DLD1 (cell line): ENCODE data around the gene NMNAT2.
"Not testable (repeated sequence)": the region's sequence is repeated elsewhere in the genome, so short reads cannot be mapped to it uniquely, and the experiment has no call there.

Source experiments
- in situ Hi-C: cut with HindIII; loops from 2 replicates; pipeline ENCODE4 v1.10.0; 2017; ENCODE audit warnings: low sequenced_read_pairs

NMNAT2 gene

DNA sequence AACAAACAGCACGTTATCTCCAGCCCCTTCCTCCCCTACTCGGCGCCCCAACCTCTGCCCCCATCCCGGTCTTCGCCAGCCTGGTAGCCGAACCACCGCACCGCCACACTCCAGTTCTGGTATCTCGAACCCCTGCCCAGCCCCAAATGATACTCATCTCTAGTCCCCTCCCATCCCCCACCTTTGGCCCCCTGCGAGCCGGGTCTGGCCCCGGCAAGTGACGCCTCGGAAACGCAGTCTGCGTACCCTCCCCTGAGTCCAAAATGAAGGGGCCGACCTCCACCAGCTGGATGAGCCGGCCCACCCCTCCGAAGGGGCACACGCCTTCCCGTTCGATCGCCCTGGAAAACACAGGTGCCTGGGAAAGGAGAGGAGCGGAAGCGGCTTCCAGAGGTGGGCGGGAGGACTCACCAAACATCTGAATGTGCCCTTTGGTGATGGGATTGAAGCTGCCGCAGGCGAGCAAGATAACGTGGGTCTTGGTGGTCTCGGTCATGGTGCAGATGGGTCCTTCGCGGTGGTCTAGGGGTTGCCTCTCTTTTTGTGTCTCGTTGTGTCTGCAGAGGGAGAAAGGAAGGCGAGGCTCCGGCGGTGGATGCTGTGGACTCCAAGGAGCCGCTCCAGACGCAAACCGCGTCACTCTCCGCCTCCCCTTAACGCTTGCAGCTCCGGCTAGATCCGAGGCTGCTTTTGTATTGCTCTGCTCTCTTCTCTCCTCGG is at the start of gene NMNAT2:
Gene NMNAT2, minus strand, starts transcription at position 609 of the 720 bp plus-strand sequence. Its CDS starts 113 bp downstream, at position 496.
- in situ Hi-C loops: no loop called here

DNA sequence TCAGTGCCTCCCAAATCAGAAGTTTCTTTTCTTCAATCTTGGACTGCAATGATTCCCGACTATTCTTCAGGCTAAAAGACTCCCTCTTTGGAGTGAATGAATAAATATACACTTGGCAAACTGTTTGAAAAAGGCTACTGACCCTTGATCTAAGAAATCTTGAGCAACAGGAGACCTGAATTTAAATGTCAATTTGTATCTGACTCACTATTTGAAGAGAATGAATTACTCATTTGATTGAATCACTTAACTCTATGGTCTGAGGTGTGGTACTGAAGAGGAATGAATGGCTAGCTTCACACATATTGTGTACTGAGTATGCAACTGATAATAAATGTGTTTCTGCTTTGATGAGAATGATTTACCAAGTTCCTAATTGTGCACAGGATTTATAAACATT is 49.5 kb upstream of the NMNAT2 start:
- in situ Hi-C loops: no loop called here

DNA sequence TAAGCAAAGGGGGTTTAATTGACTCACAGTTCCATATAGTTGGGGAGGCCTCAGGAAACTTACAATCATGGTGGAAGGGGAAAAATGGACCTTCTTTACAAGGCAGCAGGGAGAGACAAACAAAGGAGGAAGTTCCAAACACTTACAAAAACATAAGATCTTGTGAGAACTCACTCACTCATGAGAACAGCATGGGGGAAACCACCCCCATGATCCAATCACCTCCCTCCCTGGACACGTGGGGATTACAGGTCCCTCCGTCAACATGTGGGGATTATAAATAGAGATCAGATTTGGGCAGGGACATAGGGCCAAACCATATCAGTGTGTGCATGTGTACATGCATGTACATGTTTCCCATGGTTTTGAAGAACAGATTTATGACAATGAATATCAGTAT is 48.6 kb upstream of the NMNAT2 start:
- in situ Hi-C loops: no loop called here

DNA sequence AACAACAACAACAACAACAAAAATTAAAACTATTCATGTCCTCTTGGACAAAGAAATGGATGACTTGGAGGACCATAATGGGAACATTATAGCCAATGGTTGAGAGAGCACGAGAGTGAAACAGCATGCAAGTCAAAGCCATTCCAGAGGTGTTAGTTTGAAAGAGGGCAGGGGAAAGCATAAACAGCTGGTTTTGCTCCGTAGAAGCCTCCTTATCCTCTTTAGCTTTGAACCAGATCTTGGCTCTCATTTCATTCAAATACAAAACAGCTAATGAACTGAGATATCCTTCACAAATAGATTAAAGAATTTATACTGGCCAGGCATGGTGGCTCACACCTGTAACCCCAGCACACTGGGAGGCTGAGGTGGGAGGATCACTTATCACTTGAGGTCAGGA is 45.4 kb upstream of the NMNAT2 start:
- in situ Hi-C loops: no loop called here

DNA sequence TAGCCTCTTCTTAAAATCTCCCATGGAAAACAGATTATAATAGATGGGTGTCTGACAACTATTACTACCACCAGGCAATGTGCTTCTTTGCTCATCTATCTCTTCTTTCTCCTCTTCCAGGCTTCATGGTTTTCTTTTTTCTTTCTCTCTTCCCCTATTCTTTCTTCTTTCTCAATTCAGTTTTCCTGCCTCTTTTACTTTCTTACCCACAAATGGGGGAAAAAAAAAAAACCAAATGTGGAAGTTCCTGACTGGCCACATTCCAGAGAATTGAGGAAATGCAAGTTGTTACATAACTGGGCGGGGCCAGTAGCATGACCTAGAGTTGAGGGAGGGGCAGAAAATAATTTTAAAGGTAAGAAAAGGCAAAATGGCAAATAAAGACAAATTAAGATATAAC is 43.2 kb upstream of the NMNAT2 start:
- in situ Hi-C loops: no loop called here

DNA sequence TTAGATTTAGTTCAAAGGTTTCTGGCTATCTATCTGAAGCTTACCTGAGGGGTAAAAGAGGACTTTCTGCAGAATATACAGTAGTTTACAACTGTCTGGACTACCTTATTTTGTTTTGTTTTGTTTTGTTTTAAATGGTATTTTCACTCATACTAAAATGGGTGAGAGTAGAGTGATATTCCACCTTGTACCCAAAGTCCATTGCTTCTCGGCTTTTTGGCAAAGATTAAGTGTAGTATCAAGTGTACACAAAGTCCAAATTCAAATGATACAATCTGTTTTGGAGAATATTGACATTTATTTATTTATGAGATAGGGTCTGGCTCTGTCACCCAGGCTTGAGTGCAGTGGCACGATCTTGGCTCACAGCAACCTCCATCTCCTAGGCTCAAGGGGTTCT is 42.4 kb upstream of the NMNAT2 start:
- in situ Hi-C loops: no loop called here

DNA sequence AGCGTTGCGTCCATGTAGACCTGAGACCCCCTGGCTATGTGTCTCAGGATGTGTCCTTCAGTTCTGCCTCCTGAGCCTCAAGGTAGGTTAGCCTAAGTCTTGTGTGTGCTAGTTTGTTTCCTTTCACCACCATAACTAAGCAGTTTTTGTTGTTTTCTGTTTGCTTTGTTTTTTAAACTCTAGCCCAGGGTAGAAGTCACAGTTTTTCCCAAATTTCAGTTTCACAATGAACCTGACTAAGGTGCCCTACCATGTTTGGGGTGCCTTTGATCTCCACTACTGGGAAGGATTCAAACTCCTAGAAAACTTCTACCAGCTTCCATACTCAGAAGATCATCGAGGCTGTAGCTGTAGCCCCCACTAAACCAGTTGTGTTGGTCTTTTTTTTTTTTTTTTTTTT is 39.3 kb upstream of the NMNAT2 start:
- in situ Hi-C loops: no loop called here

DNA sequence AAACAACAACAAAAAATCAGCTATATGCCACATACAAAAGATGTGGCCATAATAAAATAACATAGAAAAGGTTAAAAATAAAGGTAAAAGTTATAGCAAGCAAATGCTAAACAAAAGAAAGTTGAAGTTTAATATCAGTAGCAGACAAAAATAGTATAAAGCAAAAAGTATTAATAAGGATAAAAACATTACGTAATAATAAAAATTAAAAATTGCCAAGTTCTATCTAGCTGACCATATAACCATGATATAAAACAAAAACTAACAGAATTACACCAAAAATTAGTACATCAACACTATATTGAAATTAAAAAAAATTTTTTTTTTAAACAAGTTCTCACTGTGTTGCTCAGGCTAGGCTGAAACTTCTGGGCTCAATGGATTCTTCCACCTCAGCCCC is 38.6 kb upstream of the NMNAT2 start:
- in situ Hi-C loops: no loop called here

DNA sequence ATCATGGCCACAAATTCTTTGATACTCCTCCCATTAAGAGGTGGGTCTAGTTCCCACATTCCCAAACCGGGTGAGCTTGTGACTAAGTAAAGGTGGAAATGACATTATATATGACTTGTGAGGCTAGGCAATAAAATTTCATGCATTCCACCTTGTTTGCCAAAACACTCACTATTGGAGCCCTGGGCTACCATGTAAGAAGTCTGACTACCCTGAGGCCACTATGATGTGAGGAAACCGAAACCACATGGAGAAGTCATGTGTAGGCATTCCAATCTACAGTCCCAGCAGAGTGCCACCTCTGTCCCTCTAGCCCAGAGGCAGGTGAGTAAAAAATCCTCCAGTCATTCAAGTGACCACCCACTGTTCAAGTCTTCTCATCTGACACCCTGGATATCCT is 36.2 kb upstream of the NMNAT2 start:
- in situ Hi-C loops: no loop called here

DNA sequence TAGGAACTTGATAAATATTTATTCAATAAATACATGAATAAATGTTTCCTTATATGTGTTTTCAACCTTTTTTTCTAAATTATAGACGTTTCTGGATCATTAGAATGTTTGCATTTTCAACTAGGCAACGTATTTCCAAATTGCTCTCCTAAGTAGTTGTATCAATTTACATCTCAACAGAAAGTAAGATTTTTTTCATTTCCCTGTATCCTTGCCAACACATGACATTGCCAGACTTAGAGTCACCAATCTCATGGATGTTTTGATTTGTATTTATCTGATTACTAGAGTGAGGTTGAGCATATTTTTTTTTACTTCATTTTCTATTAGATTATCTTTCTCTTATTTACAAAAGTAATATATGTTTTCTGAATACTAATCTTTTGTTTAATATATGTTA is 31.9 kb upstream of the NMNAT2 start:
- in situ Hi-C loops: no loop called here

DNA sequence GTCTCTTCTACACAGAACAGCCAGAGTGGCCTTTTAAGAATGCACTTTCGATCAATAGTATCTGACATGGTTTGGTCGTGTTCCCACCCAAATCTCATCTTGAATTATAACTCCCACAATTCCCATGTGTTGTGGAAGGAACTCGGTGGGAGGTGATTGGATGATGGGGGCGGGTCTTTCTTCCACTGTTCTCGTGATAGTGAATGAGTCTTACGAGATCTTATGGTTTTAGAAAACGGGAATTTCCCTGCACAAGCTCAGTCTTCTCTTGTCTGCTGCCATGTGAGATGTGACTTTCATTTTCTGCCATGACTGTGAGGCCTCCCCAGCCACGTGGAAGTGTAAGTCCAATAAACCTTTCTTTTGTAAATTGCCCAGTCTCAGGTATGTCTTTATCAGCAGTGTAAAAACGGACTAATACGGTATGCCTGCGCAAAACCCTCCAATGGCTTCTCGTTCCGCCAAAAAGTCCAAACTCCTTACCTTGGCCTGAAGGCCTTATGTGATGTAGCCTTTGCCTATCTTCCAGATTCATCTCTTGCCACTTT is 31.1 kb upstream of the NMNAT2 start:
- in situ Hi-C loops: no loop called here

DNA sequence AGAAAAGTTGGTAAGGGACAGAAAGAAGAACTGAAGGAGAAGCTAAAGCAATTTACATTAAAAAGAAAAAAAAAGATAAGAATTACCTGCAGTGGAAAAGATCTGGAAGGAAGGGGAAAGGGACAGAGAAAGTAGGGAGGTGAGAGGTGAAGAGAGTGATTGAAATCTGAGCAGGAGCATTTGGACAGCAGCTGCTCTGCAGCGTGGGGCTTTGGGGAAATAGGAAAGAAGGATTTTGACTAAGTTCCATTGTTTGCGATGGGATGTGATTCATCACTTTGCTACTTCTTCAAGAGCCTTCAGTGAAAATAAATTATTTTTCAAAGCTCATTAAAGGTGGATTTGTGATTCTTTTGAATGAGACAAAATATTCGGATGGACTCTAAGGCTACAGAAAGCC is 26.1 kb upstream of the NMNAT2 start:
- in situ Hi-C loops: no loop called here

DNA sequence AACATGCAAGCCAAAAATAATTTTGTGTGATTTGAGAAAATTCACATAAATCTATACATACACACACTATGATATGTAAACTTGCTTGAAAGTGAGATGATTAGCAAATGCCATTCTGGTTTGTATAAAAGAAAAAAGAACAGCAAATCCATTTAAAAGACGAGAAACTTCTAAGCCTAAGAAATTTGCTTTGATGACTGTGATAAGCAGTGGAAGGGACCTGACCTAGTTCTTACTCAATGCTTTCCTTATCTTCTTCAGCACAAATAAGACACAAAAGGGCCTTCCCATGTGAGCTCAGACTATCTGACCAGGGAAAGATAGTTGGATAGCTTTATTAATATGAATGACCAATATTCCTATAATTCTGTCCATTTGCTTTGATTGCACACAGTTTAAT is 25.3 kb upstream of the NMNAT2 start:
- in situ Hi-C loops: no loop called here

DNA sequence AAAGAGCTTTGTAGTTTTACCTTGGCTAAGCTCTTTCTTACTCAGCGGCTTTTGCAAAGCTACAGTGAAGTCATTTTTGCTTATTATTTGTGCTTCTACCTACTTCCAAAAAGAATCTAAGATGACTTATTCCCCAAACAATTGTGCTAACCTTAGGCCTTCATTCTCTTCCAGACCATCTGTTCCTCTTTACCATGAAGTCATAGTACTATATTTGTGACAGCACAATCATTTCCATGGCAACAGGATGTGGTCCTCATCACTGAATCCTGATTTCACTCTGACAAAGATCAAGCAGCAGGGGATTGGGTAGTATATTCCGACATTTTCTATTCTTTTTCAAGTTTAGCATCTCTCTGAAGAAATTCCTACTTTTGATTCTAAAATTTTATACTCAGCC is 24.8 kb upstream of the NMNAT2 start:
- in situ Hi-C loops: no loop called here

DNA sequence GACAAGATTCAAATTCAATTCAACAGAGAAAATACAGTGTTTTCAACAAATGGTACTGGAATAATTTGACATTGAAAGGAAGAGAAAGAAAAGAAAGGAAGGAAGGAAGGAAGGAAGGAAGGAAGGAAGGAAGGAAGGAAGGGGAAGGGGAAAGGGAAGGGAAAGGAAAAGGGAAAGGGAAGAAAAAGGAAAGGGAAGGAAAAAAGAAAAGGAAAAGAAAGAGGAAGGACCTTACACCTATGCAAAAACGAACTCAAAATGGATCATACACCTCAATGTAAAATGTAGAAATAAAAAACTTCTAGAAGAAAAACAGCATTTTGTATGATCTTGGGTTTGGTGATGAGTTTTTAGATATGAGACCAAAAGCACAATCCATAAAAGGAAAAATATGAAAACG is 19.9 kb upstream of the NMNAT2 start:
- in situ Hi-C loops: no loop called here

DNA sequence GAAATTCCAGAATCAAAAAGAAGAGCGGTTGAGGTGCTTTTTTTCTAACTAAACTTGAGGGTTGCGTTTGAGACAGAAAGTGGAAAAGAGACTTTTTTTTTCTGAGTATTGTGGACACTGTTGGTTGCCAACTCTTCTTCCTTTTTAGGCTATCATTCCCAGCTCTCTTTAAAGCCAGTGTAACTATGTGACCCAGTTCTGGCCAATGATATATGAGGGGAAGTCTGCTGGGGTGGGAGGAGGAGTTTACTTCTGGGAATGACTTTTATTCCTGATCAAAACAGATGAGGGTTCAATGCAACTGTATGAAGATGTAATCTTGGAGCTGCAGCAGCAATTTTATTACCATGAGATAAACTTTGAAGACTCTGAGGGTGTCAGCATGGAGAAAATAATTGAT is 17.3 kb upstream of the NMNAT2 start:
- in situ Hi-C loops: no loop called here

DNA sequence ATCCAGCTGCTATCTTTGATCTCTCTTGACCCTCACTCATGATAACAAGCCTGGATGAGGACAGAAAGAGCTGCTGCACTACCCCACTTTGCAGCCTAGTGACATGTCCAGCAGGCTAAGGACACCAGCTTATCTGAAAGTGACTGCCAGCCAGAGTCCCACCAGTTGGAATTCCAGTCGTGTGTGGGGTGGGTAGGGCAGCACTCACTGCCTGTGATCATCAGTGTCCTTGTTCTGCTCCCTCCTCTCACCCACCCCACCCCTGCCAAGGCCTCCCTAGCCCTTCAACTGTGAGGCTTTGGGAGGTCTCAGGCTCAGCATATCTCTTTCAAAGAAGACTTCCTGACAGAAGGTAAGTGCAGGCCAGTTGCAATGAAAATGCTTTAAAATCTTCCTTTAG is 15.5 kb upstream of the NMNAT2 start:
- in situ Hi-C loops: no loop called here

DNA sequence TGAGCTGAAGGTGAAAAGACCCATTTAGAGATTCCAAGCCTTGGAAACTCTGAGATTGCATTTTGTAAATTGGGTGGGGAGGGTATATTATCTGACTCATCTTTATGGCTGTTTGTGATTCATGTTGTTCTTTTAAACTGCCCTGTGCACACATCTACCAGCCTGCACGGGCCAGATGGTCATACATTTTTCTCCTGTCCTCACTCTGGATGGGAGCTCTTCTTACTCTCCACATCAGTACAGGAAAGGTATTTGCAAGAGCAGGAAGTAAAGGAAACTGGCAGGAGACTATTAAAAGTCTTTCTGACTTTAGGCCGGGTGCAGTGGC is 14.3 kb upstream of the NMNAT2 start:
- in situ Hi-C loops: no loop called here

DNA sequence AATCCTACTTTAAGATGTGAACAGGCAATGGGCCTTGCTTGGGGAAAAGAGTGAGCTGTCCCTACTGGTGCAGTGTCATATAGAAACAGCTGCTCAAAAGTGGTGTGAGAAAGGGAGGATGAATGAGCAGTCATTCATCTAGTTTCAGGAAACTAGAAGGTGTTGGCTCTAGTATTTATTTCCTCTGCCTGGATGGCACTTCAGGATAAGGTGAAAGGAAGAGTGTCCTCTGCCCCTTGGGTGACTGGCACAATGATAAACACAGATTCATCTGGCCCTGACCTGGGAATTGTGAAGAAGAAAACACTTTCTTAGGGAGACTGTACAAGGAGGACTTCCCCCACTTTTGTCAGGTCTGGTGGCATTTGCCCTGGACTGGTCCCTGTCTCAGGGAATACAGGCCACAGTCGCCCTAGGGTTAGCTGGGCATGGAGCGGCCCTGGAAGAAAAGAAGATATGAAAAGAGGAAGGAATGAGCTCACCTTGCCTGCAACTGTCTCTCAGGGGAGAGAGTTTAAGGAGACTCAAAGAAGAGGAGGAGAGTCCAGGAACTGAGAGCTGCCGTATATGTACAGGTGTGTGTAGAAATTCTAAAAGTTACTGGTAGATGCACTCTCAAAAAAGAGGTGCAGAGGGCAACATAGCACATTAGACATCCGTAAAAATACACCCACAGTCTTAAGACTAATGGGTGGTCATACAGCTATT is 13.8 kb upstream of the NMNAT2 start:
- in situ Hi-C loops: no loop called here

DNA sequence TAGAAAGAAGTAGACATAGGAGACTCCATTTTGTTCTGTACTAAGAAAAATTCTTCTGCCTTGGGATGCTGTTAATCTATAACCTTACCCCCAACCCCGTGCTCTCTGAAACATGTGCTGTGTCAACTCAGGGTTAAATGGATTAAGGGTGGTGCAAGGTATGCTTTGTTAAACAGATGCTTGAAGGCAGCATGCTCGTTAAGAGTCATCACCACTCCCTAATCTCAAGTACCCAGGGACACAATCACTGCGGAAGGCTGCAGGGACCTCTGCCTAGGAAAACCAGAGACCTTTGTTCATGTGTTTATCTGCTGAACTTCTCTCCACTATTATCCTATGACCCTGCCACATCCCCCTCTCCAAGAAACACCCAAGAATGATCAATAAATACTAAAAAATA is 9.4 kb upstream of the NMNAT2 start:
- in situ Hi-C loops: not testable (repeated sequence)

DNA sequence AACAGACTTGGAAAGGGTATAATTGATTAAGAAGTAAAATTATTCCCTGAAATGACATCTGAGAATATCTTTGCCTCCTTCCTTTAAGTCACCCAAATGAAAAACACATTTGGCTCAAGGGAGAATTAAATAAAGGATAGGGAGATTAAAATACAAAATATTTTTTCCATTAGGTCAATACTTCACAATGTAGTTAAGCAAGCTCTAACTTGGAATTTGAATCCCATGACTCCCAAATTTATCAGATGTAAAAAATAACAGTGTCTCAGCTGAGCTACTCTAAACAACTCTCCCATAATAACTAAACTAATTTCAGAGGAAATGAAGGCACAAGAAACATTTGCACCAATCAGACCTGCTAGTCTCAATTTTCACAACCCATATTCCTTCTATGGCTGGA is 6.5 kb upstream of the NMNAT2 start:
- in situ Hi-C loops: no loop called here

DNA sequence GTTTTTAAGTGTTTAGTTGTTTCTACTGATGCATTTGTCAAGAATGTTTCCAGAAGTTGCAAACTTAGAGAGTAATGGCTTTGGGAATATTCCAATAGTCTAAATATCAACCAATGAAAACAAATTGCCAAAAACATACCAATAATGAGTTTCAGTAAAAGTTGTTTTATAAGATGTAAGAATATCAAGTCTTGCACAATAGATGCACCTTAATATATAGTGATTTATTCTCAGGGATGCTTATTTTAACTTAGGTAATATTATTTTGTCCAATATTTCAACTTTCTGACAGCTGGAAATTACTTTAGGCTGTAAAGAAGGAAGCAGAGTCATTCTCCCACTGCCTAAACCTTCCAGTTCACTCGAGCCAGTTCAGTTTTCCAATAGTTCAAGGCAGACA is 5.4 kb upstream of the NMNAT2 start:
- in situ Hi-C loops: no loop called here

DNA sequence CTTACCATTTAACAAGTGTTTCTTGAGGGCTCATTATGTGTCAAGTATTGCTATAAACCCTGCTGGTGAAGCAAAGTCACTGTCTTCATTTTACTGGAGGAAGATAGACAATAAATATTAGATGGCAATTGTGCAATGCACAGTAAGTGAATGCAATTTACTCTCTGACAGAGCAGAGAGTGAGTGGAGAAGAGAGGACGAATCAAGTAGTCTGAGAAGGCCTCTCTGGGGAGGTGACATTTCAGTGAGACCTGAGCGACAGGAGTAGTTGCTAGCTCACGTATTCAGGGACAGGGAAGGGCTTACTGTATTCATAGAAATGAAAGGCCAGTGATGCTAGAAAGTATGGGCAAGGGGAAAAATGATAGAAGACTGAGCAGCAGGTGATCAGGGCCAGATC is 1.2 kb upstream of the NMNAT2 start:
- in situ Hi-C loops: no loop called here
